SK-N-SH treated with all-trans-retinoic acid at 6 μM for 48 hours (cell line): ENCODE results near the gene SMAD6.
"Not testable (repeated sequence)": the region's sequence is repeated elsewhere in the genome, so short reads cannot be mapped to it uniquely, and the experiment has no call there.

Experiments
- ATAC-seq: fragments of 200-7000 bp; cut with Tn5 transposase; 3 replicates; pipeline ENCODE4 v1.9.1; 2020; ENCODE audit warnings: mild to moderate bottlenecking, moderate library complexity
- BACH2 ChIP-seq: fragments of 250-450 bp; sonication (Bioruptor Pico); IDR thresholded peaks from 2 replicates; pipeline ENCODE4 v1.9.0; 2021; ENCODE audit warnings: mild to moderate bottlenecking, borderline replicate concordance
- CSDC2 ChIP-seq: fragments of 250-450 bp; sonication (Bioruptor Pico); IDR thresholded peaks from 2 replicates; pipeline ENCODE4 v1.5.0; 2020; ENCODE audit warnings: mild to moderate bottlenecking, moderate library complexity
- GLIS3 ChIP-seq: fragments of 250-450 bp; sonication (Bioruptor Pico); IDR thresholded peaks from 2 replicates; pipeline ENCODE4 v1.5.0; 2020; ENCODE audit warnings: mild to moderate bottlenecking, moderate library complexity
- PPARA ChIP-seq: fragments of 250-450 bp; sonication (Bioruptor Pico); IDR thresholded peaks from 2 replicates; pipeline ENCODE4 v1.5.0; 2020; ENCODE audit warnings: mild to moderate bottlenecking, borderline replicate concordance
- RARB ChIP-seq: fragments of 250-450 bp; sonication (Bioruptor Pico); IDR thresholded peaks from 2 replicates; pipeline ENCODE4 v1.8.0; 2021; ENCODE audit warnings: mild to moderate bottlenecking, moderate library complexity
- SNAI2 ChIP-seq: fragments of 250-450 bp; sonication (Bioruptor Pico); IDR thresholded peaks from 2 replicates; pipeline ENCODE4 v1.5.0; 2020; ENCODE audit warnings: mild to moderate bottlenecking, moderate library complexity
- TCF4 ChIP-seq: fragments of 250-450 bp; sonication (Bioruptor Pico); IDR thresholded peaks from 2 replicates; pipeline ENCODE4 v1.8.0; 2021; ENCODE audit warnings: mild to moderate bottlenecking, moderate library complexity, borderline replicate concordance
- ZC3H10 ChIP-seq: fragments of 250-450 bp; sonication (Bioruptor Pico); IDR thresholded peaks from 2 replicates; pipeline ENCODE4 v1.5.1; 2021; ENCODE audit warnings: mild to moderate bottlenecking, moderate library complexity
- ZFP3 ChIP-seq: fragments of 250-450 bp; sonication (Bioruptor Pico); IDR thresholded peaks from 2 replicates; pipeline ENCODE4 v1.5.0; 2020; ENCODE audit warnings: mild to moderate bottlenecking, moderate library complexity
- ZFP30 ChIP-seq: fragments of 450-650 bp; formaldehyde crosslinking; IDR thresholded peaks from 2 replicates; pipeline ENCODE4 v1.5.0; 2022; ENCODE audit warnings: mild to moderate bottlenecking, moderate library complexity
- ZNF565 ChIP-seq: fragments of 450-650 bp; formaldehyde crosslinking; conservative IDR thresholded peaks from 2 replicates; pipeline ENCODE4 v1.5.0; 2020; ENCODE audit warnings: low read depth, mild to moderate bottlenecking, moderate library complexity
- ZNF70 ChIP-seq: fragments of 450-650 bp; formaldehyde crosslinking; IDR thresholded peaks from 2 replicates; pipeline ENCODE4 v1.5.0; 2020; ENCODE audit warnings: mild to moderate bottlenecking, moderate library complexity
- ZNF8 ChIP-seq: fragments of 450-650 bp; formaldehyde crosslinking; IDR thresholded peaks from 2 replicates; pipeline ENCODE4 v1.5.0; 2020; ENCODE audit warnings: mild to moderate bottlenecking, moderate library complexity
- TF ChIP-seq, protein P1 (sequence below): fragments of 250-450 bp; sonication (Bioruptor Pico); IDR thresholded peaks from 2 replicates; pipeline ENCODE4 v1.5.0; 2020; ENCODE audit warnings: mild to moderate bottlenecking, moderate library complexity
- TF ChIP-seq, protein P2 (sequence below): fragments of 250-450 bp; sonication (Bioruptor Pico); IDR thresholded peaks from 2 replicates; pipeline ENCODE4 v1.5.1; 2020; ENCODE audit warnings: low read depth, mild to moderate bottlenecking, moderate library complexity
- TF ChIP-seq, protein P3 (sequence below): fragments of 250-450 bp; sonication (Bioruptor Pico); IDR thresholded peaks from 2 replicates; pipeline ENCODE4 v1.8.0; 2020; ENCODE audit warnings: mild to moderate bottlenecking, moderate library complexity, borderline replicate concordance
- TF ChIP-seq, protein P4 (sequence below): fragments of 250-450 bp; sonication (Bioruptor Pico); IDR thresholded peaks from 2 replicates; pipeline ENCODE4 v1.5.1; 2021; ENCODE audit warnings: mild to moderate bottlenecking, moderate library complexity

SMAD6 gene

DNA sequence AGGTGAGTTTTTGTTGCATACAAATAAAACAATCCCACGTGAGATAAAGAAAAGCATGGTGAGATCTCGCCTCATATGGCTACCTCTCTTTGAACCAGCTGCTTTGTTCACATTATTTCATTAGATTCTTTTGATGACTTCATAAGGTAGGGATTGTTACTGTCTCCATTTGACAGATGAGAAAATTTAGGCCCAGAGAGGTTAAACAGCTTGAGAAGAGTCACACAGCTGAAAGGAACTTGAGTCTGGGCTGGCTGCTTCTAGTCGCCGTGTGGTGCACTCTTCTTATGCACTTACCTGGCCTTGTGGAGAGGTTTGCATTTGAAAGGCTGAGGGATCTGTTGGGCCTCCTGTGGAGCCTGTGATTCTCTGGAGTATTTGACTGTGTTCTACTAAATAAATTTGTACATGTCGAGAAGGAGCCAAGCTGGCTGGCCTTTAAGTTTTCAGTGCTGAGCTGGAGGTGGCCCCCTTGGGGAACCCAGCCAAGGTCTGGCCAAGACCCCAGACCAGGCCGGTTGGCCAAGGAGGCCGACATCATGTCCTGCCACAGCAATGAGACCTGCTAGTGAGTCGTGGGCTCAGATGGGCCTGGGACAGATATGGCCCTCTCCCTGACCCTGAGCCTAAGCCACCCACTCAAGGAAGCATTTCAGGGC lies 125.1 kb downstream of the SMAD6 start:
- no peak for ATAC-seq
- no peak for TF ChIP-seq RARB
- TF ChIP-seq ZC3H10 (CRISPR knock-in tag) = no peak
- TF ChIP-seq CSDC2 (CRISPR knock-in tag) = no peak
- no peak for TF ChIP-seq ZNF8
- TF ChIP-seq, protein P1, sequence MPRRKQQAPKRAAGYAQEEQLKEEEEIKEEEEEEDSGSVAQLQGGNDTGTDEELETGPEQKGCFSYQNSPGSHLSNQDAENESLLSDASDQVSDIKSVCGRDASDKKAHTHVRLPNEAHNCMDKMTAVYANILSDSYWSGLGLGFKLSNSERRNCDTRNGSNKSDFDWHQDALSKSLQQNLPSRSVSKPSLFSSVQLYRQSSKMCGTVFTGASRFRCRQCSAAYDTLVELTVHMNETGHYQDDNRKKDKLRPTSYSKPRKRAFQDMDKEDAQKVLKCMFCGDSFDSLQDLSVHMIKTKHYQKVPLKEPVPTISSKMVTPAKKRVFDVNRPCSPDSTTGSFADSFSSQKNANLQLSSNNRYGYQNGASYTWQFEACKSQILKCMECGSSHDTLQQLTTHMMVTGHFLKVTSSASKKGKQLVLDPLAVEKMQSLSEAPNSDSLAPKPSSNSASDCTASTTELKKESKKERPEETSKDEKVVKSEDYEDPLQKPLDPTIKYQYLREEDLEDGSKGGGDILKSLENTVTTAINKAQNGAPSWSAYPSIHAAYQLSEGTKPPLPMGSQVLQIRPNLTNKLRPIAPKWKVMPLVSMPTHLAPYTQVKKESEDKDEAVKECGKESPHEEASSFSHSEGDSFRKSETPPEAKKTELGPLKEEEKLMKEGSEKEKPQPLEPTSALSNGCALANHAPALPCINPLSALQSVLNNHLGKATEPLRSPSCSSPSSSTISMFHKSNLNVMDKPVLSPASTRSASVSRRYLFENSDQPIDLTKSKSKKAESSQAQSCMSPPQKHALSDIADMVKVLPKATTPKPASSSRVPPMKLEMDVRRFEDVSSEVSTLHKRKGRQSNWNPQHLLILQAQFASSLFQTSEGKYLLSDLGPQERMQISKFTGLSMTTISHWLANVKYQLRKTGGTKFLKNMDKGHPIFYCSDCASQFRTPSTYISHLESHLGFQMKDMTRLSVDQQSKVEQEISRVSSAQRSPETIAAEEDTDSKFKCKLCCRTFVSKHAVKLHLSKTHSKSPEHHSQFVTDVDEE (CRISPR knock-in tag) = no peak
- TF ChIP-seq, protein P2, sequence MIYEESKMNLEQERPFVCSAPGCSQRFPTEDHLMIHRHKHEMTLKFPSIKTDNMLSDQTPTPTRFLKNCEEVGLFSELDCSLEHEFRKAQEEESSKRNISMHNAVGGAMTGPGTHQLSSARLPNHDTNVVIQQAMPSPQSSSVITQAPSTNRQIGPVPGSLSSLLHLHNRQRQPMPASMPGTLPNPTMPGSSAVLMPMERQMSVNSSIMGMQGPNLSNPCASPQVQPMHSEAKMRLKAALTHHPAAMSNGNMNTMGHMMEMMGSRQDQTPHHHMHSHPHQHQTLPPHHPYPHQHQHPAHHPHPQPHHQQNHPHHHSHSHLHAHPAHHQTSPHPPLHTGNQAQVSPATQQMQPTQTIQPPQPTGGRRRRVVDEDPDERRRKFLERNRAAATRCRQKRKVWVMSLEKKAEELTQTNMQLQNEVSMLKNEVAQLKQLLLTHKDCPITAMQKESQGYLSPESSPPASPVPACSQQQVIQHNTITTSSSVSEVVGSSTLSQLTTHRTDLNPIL (CRISPR knock-in tag) = no peak
- no peak for TF ChIP-seq ZFP30
- no peak for TF ChIP-seq PPARA (CRISPR knock-in tag)
- no peak for TF ChIP-seq SNAI2 (CRISPR knock-in tag)
- no peak for TF ChIP-seq ZNF70
- TF ChIP-seq, protein P3, sequence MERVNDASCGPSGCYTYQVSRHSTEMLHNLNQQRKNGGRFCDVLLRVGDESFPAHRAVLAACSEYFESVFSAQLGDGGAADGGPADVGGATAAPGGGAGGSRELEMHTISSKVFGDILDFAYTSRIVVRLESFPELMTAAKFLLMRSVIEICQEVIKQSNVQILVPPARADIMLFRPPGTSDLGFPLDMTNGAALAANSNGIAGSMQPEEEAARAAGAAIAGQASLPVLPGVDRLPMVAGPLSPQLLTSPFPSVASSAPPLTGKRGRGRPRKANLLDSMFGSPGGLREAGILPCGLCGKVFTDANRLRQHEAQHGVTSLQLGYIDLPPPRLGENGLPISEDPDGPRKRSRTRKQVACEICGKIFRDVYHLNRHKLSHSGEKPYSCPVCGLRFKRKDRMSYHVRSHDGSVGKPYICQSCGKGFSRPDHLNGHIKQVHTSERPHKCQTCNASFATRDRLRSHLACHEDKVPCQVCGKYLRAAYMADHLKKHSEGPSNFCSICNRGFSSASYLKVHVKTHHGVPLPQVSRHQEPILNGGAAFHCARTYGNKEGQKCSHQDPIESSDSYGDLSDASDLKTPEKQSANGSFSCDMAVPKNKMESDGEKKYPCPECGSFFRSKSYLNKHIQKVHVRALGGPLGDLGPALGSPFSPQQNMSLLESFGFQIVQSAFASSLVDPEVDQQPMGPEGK (CRISPR knock-in tag) = no peak
- TF ChIP-seq ZFP3 (CRISPR knock-in tag) = no peak
- TF ChIP-seq ZNF565 (CRISPR knock-in tag) = no peak
- TF ChIP-seq, all 23 proteins: peak for 0

DNA sequence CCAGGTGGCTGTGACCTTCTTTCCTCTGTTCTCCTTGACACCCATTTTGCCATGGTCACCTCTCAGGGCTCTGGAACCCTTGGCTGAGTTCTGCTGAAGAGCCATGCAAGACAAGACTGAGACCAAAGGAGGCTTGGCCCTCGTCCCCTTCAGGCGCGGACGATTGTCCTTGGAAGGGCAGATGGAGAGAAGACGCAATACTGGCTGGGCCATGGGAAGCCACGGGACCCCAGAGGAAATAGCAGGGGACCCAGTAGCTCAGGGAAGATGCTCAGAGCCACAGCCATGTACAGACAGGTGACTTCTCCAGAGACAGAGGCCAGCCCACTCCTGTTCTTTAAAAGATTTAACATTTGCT lies 125.6 kb downstream of the SMAD6 start:
- TF ChIP-seq, protein P3 (CRISPR knock-in tag) = no peak
- TF ChIP-seq, protein P2 (CRISPR knock-in tag) = no peak
- TF ChIP-seq ZNF8 (no peak), ZFP3 (CRISPR knock-in tag) (no peak), GLIS3 (no peak), BACH2 (no peak), TCF4 (no peak), ZC3H10 (CRISPR knock-in tag) (no peak)
- TF ChIP-seq, protein P4, sequence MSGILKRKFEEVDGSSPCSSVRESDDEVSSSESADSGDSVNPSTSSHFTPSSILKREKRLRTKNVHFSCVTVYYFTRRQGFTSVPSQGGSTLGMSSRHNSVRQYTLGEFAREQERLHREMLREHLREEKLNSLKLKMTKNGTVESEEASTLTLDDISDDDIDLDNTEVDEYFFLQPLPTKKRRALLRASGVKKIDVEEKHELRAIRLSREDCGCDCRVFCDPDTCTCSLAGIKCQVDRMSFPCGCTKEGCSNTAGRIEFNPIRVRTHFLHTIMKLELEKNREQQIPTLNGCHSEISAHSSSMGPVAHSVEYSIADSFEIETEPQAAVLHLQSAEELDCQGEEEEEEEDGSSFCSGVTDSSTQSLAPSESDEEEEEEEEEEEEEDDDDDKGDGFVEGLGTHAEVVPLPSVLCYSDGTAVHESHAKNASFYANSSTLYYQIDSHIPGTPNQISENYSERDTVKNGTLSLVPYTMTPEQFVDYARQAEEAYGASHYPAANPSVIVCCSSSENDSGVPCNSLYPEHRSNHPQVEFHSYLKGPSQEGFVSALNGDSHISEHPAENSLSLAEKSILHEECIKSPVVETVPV (CRISPR knock-in tag) = no peak
- ATAC-seq = no peak

DNA sequence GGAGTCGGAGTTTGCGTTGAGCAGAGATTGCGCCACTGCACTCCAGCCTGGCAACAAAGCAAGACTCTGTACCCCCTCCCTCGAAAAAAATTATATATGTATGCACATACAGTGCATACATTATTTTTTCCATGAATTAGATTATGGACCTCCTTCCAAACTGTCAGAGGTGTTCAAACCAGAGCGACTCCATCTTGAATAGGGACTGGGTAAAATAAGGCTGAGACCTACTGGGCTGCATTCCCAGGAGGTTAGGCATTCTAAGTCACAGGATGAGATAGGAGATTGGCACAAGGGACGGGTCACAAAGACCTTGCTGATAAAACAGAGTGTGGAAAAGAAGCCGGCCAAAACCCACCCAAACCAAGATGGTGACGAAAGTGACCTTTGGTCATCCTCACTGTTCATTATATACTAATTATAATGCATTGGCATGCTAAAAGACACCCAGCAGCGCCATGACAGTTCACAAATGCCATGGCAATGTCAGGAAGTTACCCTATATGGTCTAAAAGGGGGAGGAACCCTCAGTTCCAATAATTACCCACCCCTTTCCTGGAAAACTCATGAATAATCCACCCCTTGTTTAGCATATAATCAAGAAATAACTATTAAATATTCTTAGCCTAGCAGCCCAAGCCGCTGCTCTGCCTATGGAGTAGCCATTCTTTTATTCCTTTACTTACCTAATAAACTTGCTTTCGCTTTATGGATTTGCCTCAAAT lies 126.9 kb downstream of the SMAD6 start:
- ATAC-seq = not testable (repeated sequence)

More for the DNA sequence above, 126.9 kb downstream of the SMAD6 start:
- TF ChIP-seq ZFP3 (CRISPR knock-in tag) = 0 out of 2 replicates have a peak, but pooled peaks have one; percentile 33
